ENCODE results near the gene VANGL2.

Gene VANGL2

DNA sequence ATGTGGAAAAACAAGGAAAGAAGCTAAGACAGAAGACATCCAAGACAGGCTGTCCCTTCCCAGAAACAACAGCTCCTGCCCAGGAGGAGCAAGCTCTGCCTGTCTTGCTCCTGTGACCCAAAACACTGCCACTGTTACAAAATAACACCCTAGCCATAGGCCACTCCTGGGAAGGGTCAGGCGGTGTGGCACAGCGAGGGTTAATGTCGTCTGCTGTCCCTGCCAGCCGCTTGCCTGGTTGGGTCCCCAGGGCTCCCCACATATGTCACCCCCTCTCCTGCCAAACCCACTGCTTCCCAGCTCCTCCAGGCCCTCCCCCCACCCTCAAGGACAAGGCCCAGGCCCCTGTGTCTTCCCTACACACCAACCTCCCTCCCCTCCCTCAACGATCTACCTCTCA lies 37.4 kb upstream of the VANGL2 start:
- no peak overlapping the region for H3K9ac ChIP-seq (ENCODE audit: low read length)
- no peaks in the 10 kb centered on the region for H3K4me1 ChIP-seq (ENCODE audit: control insufficient read depth, insufficient read depth, low read length)
- no peak overlapping the region for H3K4me3 ChIP-seq (ENCODE audit: low read length)
- H3K27me3 ChIP-seq (ENCODE audit: control insufficient read depth, insufficient read depth, low read length): peaks cover 8% of the 10 kb centered on the region
- H3K36me3 ChIP-seq (ENCODE audit: control insufficient read depth, insufficient read depth, low read length): no peaks in the 10 kb centered on the region
- no peaks in the 10 kb centered on the region for H3K9me3 ChIP-seq (ENCODE audit: control insufficient read depth, low read length)

DNA sequence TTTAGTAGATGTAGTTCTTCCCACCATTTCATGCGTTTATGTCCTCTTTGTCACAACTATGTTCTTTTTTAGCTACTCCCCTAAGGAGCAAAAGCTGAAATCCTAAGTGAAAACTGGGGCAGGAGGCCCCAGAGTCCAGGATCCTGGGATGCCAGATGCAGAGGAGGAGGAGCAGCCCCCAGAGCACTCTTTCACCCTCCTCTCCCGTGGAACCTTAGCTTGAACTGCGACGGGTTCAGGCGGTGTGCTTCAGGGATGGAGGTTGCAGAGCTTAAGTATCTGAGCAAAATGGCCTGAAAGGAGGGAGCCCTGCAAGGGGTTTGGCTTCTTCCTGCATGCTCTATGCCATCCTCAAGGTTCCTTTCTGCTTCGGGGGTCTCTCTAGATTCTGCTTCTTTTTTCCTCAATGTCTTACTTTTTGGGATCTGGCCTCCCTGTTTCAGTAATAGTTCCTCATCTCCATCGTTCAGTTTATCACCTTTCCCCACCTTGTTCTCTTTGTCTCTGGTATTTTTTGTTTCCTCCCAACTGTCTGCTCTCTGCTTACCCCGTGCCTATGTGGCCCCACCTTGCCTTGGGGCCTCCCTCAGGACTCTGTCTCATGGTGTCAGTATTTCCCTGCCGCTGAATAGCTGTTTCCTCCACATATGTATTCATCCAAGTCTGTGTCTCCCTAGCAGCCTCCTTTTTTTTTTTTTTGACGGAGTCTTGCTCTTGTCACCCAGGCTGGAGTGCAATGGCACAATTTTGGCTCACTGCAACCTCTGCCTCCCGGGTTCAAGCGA lies 36.2 kb upstream of the VANGL2 start:
- no peaks in the 10 kb centered on the region for H3K9me3 ChIP-seq (ENCODE audit: control insufficient read depth, low read length)
- H3K4me3 ChIP-seq (ENCODE audit: low read length): no peak overlapping the region
- H3K9ac ChIP-seq (ENCODE audit: low read length): no peak overlapping the region
- H3K4me1 ChIP-seq (ENCODE audit: control insufficient read depth, insufficient read depth, low read length): no peaks in the 10 kb centered on the region
- no peaks in the 10 kb centered on the region for H3K36me3 ChIP-seq (ENCODE audit: control insufficient read depth, insufficient read depth, low read length)
- peaks cover 10% of the 10 kb centered on the region for H3K27me3 ChIP-seq (ENCODE audit: control insufficient read depth, insufficient read depth, low read length)

DNA sequence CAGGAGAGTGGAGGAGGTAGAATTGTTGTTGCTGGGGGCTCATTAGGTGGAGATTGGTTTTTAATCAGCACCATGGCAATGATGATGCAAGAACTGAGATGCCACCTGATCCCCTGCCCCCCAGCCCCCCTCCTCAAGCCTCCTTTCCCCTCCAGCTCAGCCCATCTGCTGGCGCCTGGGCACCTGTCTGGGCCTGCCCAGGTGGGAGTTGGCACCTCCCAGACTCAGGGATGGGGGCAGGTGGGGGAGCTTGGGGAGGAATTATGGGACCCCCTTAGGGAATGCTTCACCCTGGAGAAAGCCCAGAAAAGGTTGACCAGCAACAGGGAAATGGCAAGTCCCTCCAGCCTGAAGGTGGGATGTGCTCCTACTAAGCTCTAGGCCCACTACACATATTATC lies 35.0 kb upstream of the VANGL2 start:
- H3K36me3 ChIP-seq (ENCODE audit: control insufficient read depth, insufficient read depth, low read length): no peaks in the 10 kb centered on the region
- H3K4me1 ChIP-seq (ENCODE audit: control insufficient read depth, insufficient read depth, low read length): no peaks in the 10 kb centered on the region
- H3K9ac ChIP-seq (ENCODE audit: low read length): no peak overlapping the region
- no peak overlapping the region for H3K4me3 ChIP-seq (ENCODE audit: low read length)
- H3K27me3 ChIP-seq (ENCODE audit: control insufficient read depth, insufficient read depth, low read length): peaks cover 10% of the 10 kb centered on the region
- H3K9me3 ChIP-seq (ENCODE audit: control insufficient read depth, low read length): no peaks in the 10 kb centered on the region

DNA sequence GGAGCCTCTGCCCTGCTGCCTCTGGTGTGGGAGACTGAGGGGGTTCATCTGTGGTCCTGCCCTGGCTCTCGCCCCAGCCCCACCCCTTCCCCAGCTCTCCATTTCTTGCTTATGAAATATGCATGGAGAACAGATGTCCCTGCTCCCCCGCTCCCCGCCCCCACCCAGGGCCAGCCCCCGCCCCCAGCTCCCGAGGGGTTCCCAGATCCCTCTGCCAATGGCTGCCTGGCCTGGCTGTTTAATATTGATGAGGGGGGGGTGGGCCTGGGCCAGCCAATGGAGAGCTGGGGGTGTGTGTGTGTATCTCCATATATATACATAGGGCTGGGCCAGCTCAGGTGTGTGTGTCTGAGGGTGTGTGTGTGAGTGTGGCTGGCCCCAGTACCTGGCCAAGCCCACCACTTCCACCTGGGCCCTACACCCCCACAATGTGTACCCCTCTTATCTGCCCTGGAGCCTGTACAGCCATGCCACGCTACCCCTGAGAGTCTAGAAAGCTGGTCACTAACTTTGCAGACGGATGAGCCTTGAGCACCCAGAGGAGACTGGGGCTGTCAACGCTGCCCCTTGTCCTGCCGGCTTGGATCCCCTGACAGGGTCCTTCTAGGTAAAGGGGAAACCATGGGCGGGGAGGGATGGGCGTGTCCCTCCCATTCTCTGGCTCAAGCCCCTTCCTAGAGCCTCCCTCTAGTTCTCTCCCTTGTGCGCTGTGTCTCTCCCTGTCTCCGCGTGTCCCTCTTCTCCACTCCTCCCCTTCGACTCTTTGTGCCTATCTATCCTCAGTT lies 33.4 kb upstream of the VANGL2 start, which contains the start of gene NHLH1:
NHLH1 (plus strand) TSS at position 341 of the 785 bp plus-strand sequence. CDS start 3,661 bp downstream, outside the sequence.
- no peak within 1 kb of the TSS for H3K4me3 ChIP-seq (ENCODE audit: low read length)
- H3K4me1 ChIP-seq (ENCODE audit: control insufficient read depth, insufficient read depth, low read length): no peaks in the 10 kb centered on the region
- no peaks in the 10 kb centered on the region for H3K36me3 ChIP-seq (ENCODE audit: control insufficient read depth, insufficient read depth, low read length)
- no peaks in the 10 kb centered on the region for H3K9me3 ChIP-seq (ENCODE audit: control insufficient read depth, low read length)
- no peak within 1 kb of the TSS for H3K9ac ChIP-seq (ENCODE audit: low read length)
- H3K27me3 ChIP-seq (ENCODE audit: control insufficient read depth, insufficient read depth, low read length): peaks cover 13% of the 10 kb centered on the region

- Histone ChIP-seq H3K9me3 (ENCODE audit: control insufficient read depth, low read length) (no peaks in the 10 kb centered on the region), H3K4me1 (ENCODE audit: control insufficient read depth, insufficient read depth, low read length) (no peaks in the 10 kb centered on the region), H3K27me3 (ENCODE audit: control insufficient read depth, insufficient read depth, low read length) (peaks cover 13% of the 10 kb centered on the region), H3K9ac (ENCODE audit: low read length) (no peak overlapping the region), H3K36me3 (ENCODE audit: control insufficient read depth, insufficient read depth, low read length) (no peaks in the 10 kb centered on the region), H3K4me3 (ENCODE audit: low read length) (no peak overlapping the region)
Observed at GRCh38 chr1:160367516-160367900, 32.9 kb upstream of the VANGL2 start.

GRCh38 chr1:160367934-160368923 lies 32.1 kb upstream of the VANGL2 start:
- Histone ChIP-seq H3K9me3 (ENCODE audit: control insufficient read depth, low read length) (no peaks in the 10 kb centered on the region), H3K4me3 (ENCODE audit: low read length) (no peak overlapping the region), H3K9ac (ENCODE audit: low read length) (no peak overlapping the region), H3K36me3 (ENCODE audit: control insufficient read depth, insufficient read depth, low read length) (no peaks in the 10 kb centered on the region), H3K27me3 (ENCODE audit: control insufficient read depth, insufficient read depth, low read length) (peaks cover 13% of the 10 kb centered on the region), H3K4me1 (ENCODE audit: control insufficient read depth, insufficient read depth, low read length) (no peaks in the 10 kb centered on the region)

GRCh38 chr1:160369087-160369486 lies 31.3 kb upstream of the VANGL2 start:
- H3K4me1 ChIP-seq (ENCODE audit: control insufficient read depth, insufficient read depth, low read length): no peaks in the 10 kb centered on the region
- H3K36me3 ChIP-seq (ENCODE audit: control insufficient read depth, insufficient read depth, low read length): no peaks in the 10 kb centered on the region
- H3K27me3 ChIP-seq (ENCODE audit: control insufficient read depth, insufficient read depth, low read length): peaks cover 13% of the 10 kb centered on the region
- H3K4me3 ChIP-seq (ENCODE audit: low read length): no peak overlapping the region
- no peak overlapping the region for H3K9ac ChIP-seq (ENCODE audit: low read length)
- H3K9me3 ChIP-seq (ENCODE audit: control insufficient read depth, low read length): no peaks in the 10 kb centered on the region

- Histone ChIP-seq H3K4me3 (ENCODE audit: low read length) (no peak overlapping the region), H3K36me3 (ENCODE audit: control insufficient read depth, insufficient read depth, low read length) (no peaks in the 10 kb centered on the region), H3K4me1 (ENCODE audit: control insufficient read depth, insufficient read depth, low read length) (peaks cover 3% of the 10 kb centered on the region), H3K9me3 (ENCODE audit: control insufficient read depth, low read length) (no peaks in the 10 kb centered on the region), H3K27me3 (ENCODE audit: control insufficient read depth, insufficient read depth, low read length) (peaks cover 13% of the 10 kb centered on the region), H3K9ac (ENCODE audit: low read length) (no peak overlapping the region)
Observed at GRCh38 chr1:160370561-160371345, 29.6 kb upstream of the VANGL2 start.

- Histone ChIP-seq H3K36me3 (ENCODE audit: control insufficient read depth, insufficient read depth, low read length) (no peaks in the 10 kb centered on the region), H3K27me3 (ENCODE audit: control insufficient read depth, insufficient read depth, low read length) (peaks cover 18% of the 10 kb centered on the region), H3K9ac (ENCODE audit: low read length) (no peak overlapping the region), H3K4me1 (ENCODE audit: control insufficient read depth, insufficient read depth, low read length) (peaks cover 9% of the 10 kb centered on the region), H3K9me3 (ENCODE audit: control insufficient read depth, low read length) (no peaks in the 10 kb centered on the region), H3K4me3 (ENCODE audit: low read length) (no peak overlapping the region)
Observed at GRCh38 chr1:160371346-160371631, 29.1 kb upstream of the VANGL2 start.

DNA sequence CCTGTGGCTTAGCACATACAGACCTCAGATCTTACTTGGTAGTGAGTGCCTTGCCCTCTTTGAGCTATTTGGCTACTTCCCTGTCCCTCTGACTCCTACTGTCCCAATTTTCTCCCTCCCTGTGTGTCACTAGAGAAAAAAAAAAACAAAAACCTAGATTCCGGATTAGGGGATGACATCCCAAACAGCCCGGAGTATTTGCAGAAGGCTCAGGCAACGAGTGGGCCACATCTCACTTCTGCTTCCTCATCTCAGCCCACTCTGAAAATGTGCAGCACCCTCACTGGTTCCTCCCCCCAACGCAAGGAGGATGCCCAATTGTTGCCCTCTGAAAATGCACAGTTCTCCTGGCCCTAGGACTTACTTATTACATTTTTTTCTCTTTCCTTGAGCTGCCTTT lies 28.6 kb upstream of the VANGL2 start:
- Histone ChIP-seq H3K4me3 (ENCODE audit: low read length) (no peak overlapping the region), H3K36me3 (ENCODE audit: control insufficient read depth, insufficient read depth, low read length) (no peaks in the 10 kb centered on the region), H3K9ac (ENCODE audit: low read length) (no peak overlapping the region), H3K4me1 (ENCODE audit: control insufficient read depth, insufficient read depth, low read length) (peaks cover 11% of the 10 kb centered on the region), H3K27me3 (ENCODE audit: control insufficient read depth, insufficient read depth, low read length) (peaks cover 19% of the 10 kb centered on the region), H3K9me3 (ENCODE audit: control insufficient read depth, low read length) (no peaks in the 10 kb centered on the region)

DNA sequence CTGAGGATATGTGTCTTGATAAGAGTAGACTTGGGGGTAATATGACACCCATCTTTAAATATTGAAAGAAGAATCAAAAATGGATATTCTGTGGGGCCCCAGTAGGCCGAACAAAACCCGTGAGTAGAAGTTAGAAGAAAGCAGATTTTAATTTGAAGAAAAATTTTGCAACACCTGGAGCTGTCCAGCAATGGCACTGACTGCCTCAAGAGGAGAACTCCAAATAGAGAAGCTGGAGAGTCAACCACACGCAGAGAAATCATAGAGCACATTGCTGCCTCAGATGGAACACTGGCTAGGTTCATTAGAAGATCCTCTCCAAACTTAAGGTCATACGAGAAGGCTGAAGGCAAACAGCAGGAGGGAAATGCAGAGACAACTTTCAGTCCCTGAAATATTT lies 26.7 kb upstream of the VANGL2 start:
- Histone ChIP-seq H3K9me3 (ENCODE audit: control insufficient read depth, low read length) (no peaks in the 10 kb centered on the region), H3K4me1 (ENCODE audit: control insufficient read depth, insufficient read depth, low read length) (peaks cover 11% of the 10 kb centered on the region), H3K4me3 (ENCODE audit: low read length) (no peak overlapping the region), H3K27me3 (ENCODE audit: control insufficient read depth, insufficient read depth, low read length) (peaks cover 8% of the 10 kb centered on the region), H3K9ac (ENCODE audit: low read length) (no peak overlapping the region), H3K36me3 (ENCODE audit: control insufficient read depth, insufficient read depth, low read length) (no peaks in the 10 kb centered on the region)

Measured in mucosa of stomach (tissue), 1 donor.